NCI-H82 treated with DMSO at 0.1 percent for 48 hours (cell line): ENCODE data around the gene DQX1.
"Not testable (repeated sequence)": the region's sequence is repeated elsewhere in the genome, so short reads cannot be mapped to it uniquely, and the experiment has no call there.

Experiments
- DNase-seq: peaks from one replicate; lab custom pipeline; 2025; ENCODE audit not compliant: unreplicated experiment; lab: John Stamatoyannopoulos, UW

DQX1 gene

DNA sequence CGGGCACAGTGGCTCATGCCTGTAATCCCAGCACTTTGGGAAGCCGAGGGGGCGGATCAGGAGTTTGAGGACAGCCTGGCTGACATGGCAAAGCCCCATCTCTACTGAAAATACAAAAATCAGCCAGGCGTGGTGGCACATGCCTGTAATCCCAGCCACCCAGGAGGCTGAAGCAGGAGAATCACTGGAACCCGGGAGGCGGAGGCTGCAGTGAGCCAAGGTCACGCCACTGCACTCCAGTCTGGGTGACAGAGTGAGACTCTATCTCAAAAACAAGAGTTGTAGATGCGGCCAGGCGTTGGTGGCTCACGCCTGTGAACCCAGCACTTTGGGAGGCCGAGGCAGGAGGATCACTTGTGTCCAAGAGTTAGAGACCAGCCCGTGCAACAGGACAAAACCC is 55.3 kb downstream of the DQX1 start:
- not testable (repeated sequence) for DNase-seq
